ENCODE data around the gene TRAM2. TPM values are rescaled to one million over a fixed set of nuclear protein-coding genes. Genes with fewer than 3 reads are reported as not detected.

TRAM2 gene
- total RNA-seq, 1 donor from 2014 or later, result 11.0 TPM

DNA sequence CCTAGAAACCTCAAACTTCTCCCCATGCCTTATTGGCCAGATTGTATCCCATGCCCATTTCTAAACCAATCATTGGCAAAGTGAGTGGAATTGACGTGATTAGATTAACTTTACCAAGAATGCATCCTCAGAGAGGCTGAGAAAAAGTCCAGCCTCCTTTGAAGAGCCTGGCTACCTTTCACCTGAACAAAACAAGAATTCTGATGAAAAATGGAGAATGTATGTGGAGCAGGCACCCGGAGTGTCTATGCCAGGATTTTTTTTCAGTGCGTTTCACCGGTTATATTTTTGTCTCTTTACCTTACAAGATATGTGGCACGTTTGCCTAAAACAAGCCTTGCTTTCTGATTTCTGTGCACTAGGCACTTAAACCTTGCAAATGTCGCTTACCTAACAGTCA, 6.1 kb upstream of the TRAM2 start:
- Histone ChIP-seq H3K4me1 (no peaks in the 10 kb centered on the region), H3K27ac (no peak overlapping the region), H3K27me3 (no peaks in the 10 kb centered on the region), H3K4me3 (no peak overlapping the region), H3K36me3 (no peaks in the 10 kb centered on the region), H3K9me3 (no peaks in the 10 kb centered on the region)
- DNase-seq (ENCODE audit: extremely low spot score in 2 of 2), result no peak
- TF ChIP-seq CTCF (IDR thresholded peaks at IDR 0.05) (no peak), POLR2A (IDR thresholded peaks at IDR 0.05) (no peak), POLR2AphosphoS5 (IDR thresholded peaks at IDR 0.05; ENCODE audit: insufficient read depth in 1 of 2, low read depth in 1 of 2) (no peak)
- intact Hi-C loops (cut with DNase I), result no loop called here

DNA sequence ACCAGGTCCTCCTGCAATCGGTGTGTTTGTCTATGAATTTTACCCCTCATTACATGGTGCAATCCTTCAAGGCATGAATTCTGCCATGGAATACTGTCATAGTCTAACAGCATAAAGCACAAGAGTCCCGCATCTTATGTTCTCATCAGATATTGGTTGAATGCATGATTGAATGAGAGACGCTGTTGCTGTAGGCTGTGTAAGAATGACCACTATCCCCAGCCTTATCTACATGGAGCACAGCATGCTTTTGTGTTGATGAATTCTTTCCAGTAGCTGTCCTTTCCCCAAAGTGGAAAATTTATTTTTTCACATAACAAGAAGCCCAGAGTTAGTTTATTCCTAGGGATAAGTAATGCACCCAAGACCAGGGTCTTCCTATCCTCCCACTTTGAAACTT, 5.6 kb upstream of the TRAM2 start:
- no peak overlapping the region for H3K4me3 ChIP-seq
- H3K27ac ChIP-seq, result no peak overlapping the region
- H3K4me1 ChIP-seq, result no peaks in the 10 kb centered on the region
- H3K36me3 ChIP-seq, result no peaks in the 10 kb centered on the region
- DNase-seq (ENCODE audit: extremely low spot score in 2 of 2), result no peak
- no peak for TF ChIP-seq CTCF (IDR thresholded peaks at IDR 0.05)
- H3K27me3 ChIP-seq, result no peaks in the 10 kb centered on the region
- H3K9me3 ChIP-seq, result no peaks in the 10 kb centered on the region
- intact Hi-C loops (cut with DNase I), result no loop called here

GRCh38 chr6:52580905-52581304, 4.0 kb upstream of the TRAM2 start:
- Histone ChIP-seq H3K27ac (no peak overlapping the region), H3K27me3 (no peaks in the 10 kb centered on the region), H3K9me3 (no peaks in the 10 kb centered on the region), H3K4me3 (no peak overlapping the region), H3K36me3 (no peaks in the 10 kb centered on the region), H3K4me1 (peaks cover 6% of the 10 kb centered on the region)
- intact Hi-C loops (cut with DNase I), result no loop called here
- no peak for DNase-seq (ENCODE audit: extremely low spot score in 2 of 2)
- TF ChIP-seq POLR2AphosphoS5 (IDR thresholded peaks at IDR 0.05; ENCODE audit: insufficient read depth in 1 of 2, low read depth in 1 of 2) (no peak), CTCF (IDR thresholded peaks at IDR 0.05) (no peak), POLR2A (IDR thresholded peaks at IDR 0.05) (no peak)

DNA sequence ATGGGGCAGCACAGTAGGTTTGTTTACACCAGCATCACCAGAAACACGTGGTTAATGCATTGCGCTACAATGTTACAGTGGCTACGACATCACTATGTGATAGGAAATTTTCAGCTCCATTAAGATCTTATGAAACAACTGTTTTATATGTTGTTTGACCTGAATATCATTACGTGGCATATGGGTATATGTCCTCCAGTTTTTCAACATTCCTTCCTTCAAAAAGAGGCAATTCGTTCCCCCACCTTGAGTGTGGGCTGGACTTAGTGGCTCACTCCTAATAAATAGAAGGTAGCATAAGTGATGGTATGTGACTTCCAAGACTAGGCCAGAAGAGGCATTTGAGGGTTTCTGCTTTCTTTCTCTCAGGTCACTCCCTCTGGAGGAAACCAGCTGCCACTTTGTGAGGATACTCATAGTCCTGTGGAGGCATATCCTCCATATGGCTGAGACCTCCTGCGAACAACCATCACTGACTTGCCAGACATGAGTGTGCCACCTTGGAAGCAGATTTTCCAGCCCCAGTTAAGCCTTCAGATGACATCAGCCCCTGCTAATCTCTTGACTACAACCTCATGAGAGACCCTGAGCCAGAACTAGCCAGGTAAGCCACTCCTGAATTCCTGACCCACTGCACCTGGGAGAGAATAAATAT, 2.3 kb upstream of the TRAM2 start:
- H3K36me3 ChIP-seq, result no peaks in the 10 kb centered on the region
- H3K4me1 ChIP-seq, result peaks cover 24% of the 10 kb centered on the region
- no peaks in the 10 kb centered on the region for H3K9me3 ChIP-seq
- no peak overlapping the region for H3K27ac ChIP-seq
- TF ChIP-seq POLR2AphosphoS5 (IDR thresholded peaks at IDR 0.05; ENCODE audit: insufficient read depth in 1 of 2, low read depth in 1 of 2) (no peak), POLR2A (IDR thresholded peaks at IDR 0.05) (no peak), CTCF (IDR thresholded peaks at IDR 0.05) (no peak)
- DNase-seq (ENCODE audit: extremely low spot score in 2 of 2), result no peak
- no peak overlapping the region for H3K4me3 ChIP-seq
- H3K27me3 ChIP-seq, result no peaks in the 10 kb centered on the region
- intact Hi-C loops (cut with DNase I), result loop anchor here (2.0 to 5.0 kb wide), 2 partner anchors 18 to 67 kb away; no protein-coding TSS in a partner anchor

DNA sequence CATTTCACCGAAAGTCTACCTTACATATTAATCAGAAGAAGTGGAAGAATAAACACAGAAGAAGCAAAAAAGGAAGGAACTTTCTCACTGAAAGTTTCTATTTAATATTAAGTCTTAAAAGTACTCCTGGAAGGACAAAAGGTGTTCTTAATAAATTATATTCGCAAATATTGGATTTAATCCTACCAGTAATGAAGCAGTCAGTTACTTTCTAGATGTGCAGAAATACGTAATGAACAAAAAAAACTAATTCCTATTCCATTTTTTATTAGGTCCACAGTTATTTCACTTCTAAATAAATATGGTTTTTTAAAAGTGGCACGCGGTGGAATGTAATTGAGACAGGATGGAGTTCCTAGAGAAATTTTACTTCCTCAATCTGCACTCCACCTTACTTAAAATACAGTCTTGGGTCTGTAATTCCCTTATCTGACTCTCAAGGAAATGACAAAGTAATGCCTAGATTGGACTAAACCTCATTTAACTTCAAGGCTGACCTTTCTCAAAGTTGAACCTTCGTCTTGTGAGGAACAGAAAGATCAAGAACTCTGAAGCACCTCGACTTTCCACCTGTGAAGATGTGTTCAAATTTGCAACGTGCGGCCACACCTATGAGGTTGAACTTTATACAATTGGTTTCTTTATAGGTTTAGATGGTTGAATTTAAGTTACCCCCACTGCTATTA, 1.1 kb upstream of the TRAM2 start:
- Histone ChIP-seq H3K27me3 (no peaks in the 10 kb centered on the region), H3K4me1 (peaks cover 36% of the 10 kb centered on the region), H3K4me3 (peak overlapping the region; percentile 74 to 77), H3K9me3 (no peaks in the 10 kb centered on the region), H3K36me3 (no peaks in the 10 kb centered on the region), H3K27ac (peak overlapping the region; percentile 89)
- TF ChIP-seq POLR2AphosphoS5 (IDR thresholded peaks at IDR 0.05; ENCODE audit: insufficient read depth in 1 of 2, low read depth in 1 of 2) (no peak), POLR2A (IDR thresholded peaks at IDR 0.05) (no peak), CTCF (IDR thresholded peaks at IDR 0.05) (no peak)
- intact Hi-C loops (cut with DNase I), result loop anchor here (2.0 to 5.0 kb wide), 3 partner anchors 19 to 157 kb away; partner anchors contain the start of gene EFHC1
- no peak for DNase-seq (ENCODE audit: extremely low spot score in 2 of 2)

Measured in vagina (tissue), 2 donors.